ENCODE measurements around the gene BDH1. TPM values are rescaled to one million over a fixed set of nuclear protein-coding genes. Genes with fewer than 3 reads are reported as not detected.

BDH1 gene
- total RNA-seq, 4 donors from 2014 or later = 127 to 258 (median 197) TPM

GRCh38 chr3:197539651-197540051 lies 16.1 kb downstream of the BDH1 start:
- Histone ChIP-seq H3K27me3 (no peaks in the 10 kb centered on the region), H3K9me3 (no peaks in the 10 kb centered on the region), H3K4me3 (no peak overlapping the region), H3K36me3 (peaks cover 0 to 10% (median 4%) of the 10 kb centered on the region in 4 donors), H3K27ac (peak overlapping the region; percentile 63 to 74 (median 67)), H3K4me1 (peaks cover 0 to 7% (median 0%) of the 10 kb centered on the region in 4 donors)
- intact Hi-C loops (cut with DNase I; ENCODE audit: low total_unique reads) (no loop called here), in situ Hi-C loops (cut with MboI; ENCODE audit: low pct_ligation_motif_present in 1 of 4, low pct_unique_long_range_greater_than_20kb in 1 of 4, low sequenced_read_pairs in 3 of 4) (no loop called here)
- TF ChIP-seq POLR2AphosphoS5 (IDR thresholded peaks at IDR 0.05) = peak in 2 of 3 donors; percentile 20 to 53
- TF ChIP-seq, protein P1, sequence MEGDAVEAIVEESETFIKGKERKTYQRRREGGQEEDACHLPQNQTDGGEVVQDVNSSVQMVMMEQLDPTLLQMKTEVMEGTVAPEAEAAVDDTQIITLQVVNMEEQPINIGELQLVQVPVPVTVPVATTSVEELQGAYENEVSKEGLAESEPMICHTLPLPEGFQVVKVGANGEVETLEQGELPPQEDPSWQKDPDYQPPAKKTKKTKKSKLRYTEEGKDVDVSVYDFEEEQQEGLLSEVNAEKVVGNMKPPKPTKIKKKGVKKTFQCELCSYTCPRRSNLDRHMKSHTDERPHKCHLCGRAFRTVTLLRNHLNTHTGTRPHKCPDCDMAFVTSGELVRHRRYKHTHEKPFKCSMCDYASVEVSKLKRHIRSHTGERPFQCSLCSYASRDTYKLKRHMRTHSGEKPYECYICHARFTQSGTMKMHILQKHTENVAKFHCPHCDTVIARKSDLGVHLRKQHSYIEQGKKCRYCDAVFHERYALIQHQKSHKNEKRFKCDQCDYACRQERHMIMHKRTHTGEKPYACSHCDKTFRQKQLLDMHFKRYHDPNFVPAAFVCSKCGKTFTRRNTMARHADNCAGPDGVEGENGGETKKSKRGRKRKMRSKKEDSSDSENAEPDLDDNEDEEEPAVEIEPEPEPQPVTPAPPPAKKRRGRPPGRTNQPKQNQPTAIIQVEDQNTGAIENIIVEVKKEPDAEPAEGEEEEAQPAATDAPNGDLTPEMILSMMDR (IDR thresholded peaks at IDR 0.05) = no peak
- 40 to 76% methylated on average over 1 to 6 of the region's 6 CpGs for WGBS, 2 donors (ENCODE audit: low coverage in 1 of 2)
- DNase-seq = peak; percentile 74

DNA sequence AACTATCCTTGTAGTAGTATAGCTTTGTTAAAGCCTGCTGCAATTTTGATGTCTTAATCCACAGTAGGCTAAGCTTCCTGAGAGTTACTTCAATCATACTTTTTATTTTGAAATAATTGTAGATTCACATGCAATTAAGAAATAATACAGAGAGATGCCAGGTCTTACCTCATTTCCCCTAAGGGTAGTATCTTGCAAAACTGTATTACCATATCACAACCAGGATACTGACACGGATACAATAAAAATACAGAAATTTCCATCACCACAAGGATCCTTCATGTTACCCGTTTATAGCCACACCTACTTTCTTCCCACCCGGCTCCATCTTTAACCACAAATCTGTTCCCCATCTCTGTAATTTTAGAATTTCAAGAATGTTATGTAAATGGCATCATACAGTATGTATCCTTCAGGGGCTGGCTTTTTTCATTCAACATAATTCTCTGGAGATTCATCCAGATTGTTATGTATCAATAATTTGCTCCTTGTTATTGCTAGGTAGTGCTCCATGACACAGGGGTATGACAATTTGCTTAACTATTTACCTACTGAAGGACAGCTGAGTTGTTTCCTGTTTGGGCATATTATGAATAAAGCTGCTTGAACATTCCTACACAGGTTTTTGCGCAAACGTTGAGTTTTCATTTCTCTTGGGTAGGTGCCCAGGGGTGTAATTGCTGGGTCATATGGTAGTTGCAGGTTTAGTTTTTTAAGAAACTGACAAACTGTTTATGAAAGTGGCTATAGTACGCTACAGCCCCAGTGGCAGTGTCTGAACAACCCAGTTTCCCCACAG lies 21.6 kb downstream of the BDH1 start:
- no peak for DNase-seq
- no peaks in the 10 kb centered on the region for H3K9me3 ChIP-seq
- no peak for TF ChIP-seq POLR2A (IDR thresholded peaks at IDR 0.05)
- TF ChIP-seq, protein P1 (IDR thresholded peaks at IDR 0.05) = no peak
- TF ChIP-seq EP300 (IDR thresholded peaks at IDR 0.05; ENCODE audit: low read depth) = no peak
- no peak for TF ChIP-seq POLR2AphosphoS5 (IDR thresholded peaks at IDR 0.05)
- no peaks in the 10 kb centered on the region for H3K27me3 ChIP-seq
- no peak overlapping the region for H3K27ac ChIP-seq
- peaks cover 0 to 23% (median 5%) of the 10 kb centered on the region in 4 donors for H3K36me3 ChIP-seq
- intact Hi-C loops (cut with DNase I; ENCODE audit: low total_unique reads) (loop anchor here (2.0 kb wide), 1 partner anchor 49 kb away; no protein-coding TSS in a partner anchor), in situ Hi-C loops (cut with MboI; ENCODE audit: low pct_ligation_motif_present in 1 of 4, low pct_unique_long_range_greater_than_20kb in 1 of 4, low sequenced_read_pairs in 3 of 4) (no loop called here)
- no peak overlapping the region for H3K4me3 ChIP-seq
- no peaks in the 10 kb centered on the region for H3K4me1 ChIP-seq
- WGBS, 2 donors (ENCODE audit: low coverage in 1 of 2) = 79 to 85% methylated on average over 6 of the region's 6 CpGs

- in situ Hi-C loops (cut with MboI; ENCODE audit: low pct_ligation_motif_present in 1 of 4, low pct_unique_long_range_greater_than_20kb in 1 of 4, low sequenced_read_pairs in 3 of 4) = no loop called here
- intact Hi-C loops (cut with DNase I; ENCODE audit: low total_unique reads) = no loop called here
- no peak for DNase-seq
- no peak overlapping the region for H3K27ac ChIP-seq
- H3K36me3 ChIP-seq = peaks cover 0 to 23% (median 5%) of the 10 kb centered on the region in 4 donors
- no peak for TF ChIP-seq EP300 (IDR thresholded peaks at IDR 0.05; ENCODE audit: low read depth)
- no peak for TF ChIP-seq POLR2AphosphoS5 (IDR thresholded peaks at IDR 0.05)
- TF ChIP-seq, protein P1 (IDR thresholded peaks at IDR 0.05) = no peak
- TF ChIP-seq POLR2A (IDR thresholded peaks at IDR 0.05) = no peak
- WGBS, 2 donors (ENCODE audit: low coverage in 1 of 2) = 93 to 97% methylated on average over 10 of the region's 10 CpGs
- no peaks in the 10 kb centered on the region for H3K9me3 ChIP-seq
- H3K4me1 ChIP-seq = no peaks in the 10 kb centered on the region
- H3K4me3 ChIP-seq = no peak overlapping the region
- H3K27me3 ChIP-seq = no peaks in the 10 kb centered on the region
Observed at GRCh38 chr3:197533396-197533795, 22.4 kb downstream of the BDH1 start.

- DNase-seq = no peak
- WGBS, 2 donors (ENCODE audit: low coverage in 1 of 2) = 89 to 100% methylated on average over 1 to 3 of the region's 3 CpGs
- intact Hi-C loops (cut with DNase I; ENCODE audit: low total_unique reads) = no loop called here
- in situ Hi-C loops (cut with MboI; ENCODE audit: low pct_ligation_motif_present in 1 of 4, low pct_unique_long_range_greater_than_20kb in 1 of 4, low sequenced_read_pairs in 3 of 4) = no loop called here
- Histone ChIP-seq H3K27me3 (no peaks in the 10 kb centered on the region), H3K4me1 (no peaks in the 10 kb centered on the region), H3K36me3 (peaks cover 0 to 19% (median 0%) of the 10 kb centered on the region in 4 donors), H3K4me3 (no peak overlapping the region), H3K27ac (no peak overlapping the region), H3K9me3 (no peaks in the 10 kb centered on the region)
- TF ChIP-seq, protein P1 (IDR thresholded peaks at IDR 0.05) = no peak
- no peak for TF ChIP-seq EP300 (IDR thresholded peaks at IDR 0.05; ENCODE audit: low read depth)
- no peak for TF ChIP-seq POLR2AphosphoS5 (IDR thresholded peaks at IDR 0.05)
- TF ChIP-seq POLR2A (IDR thresholded peaks at IDR 0.05) = no peak
Observed at GRCh38 chr3:197532388-197532787, 23.4 kb downstream of the BDH1 start.
